WI38 (cell line): ENCODE data around the gene CPEB1.
"Not testable (repeated sequence)": the region's sequence is repeated elsewhere in the genome, so short reads cannot be mapped to it uniquely, and the experiment has no call there.

Source experiments
- H3K4me3 ChIP-seq: 2 replicates; pipeline ENCODE4 v1.5.1; 2011; ENCODE audit warnings: low read depth, mild to moderate bottlenecking, control low read depth, low read length
- CTCF ChIP-seq: IDR thresholded peaks from 2 replicates; pipeline ENCODE4 v1.5.1; 2012; ENCODE audit warnings: low read depth, mild to moderate bottlenecking, control low read depth, low read length

Gene CPEB1

GRCh38 chr15:82533801-82534200 lies 113.4 kb downstream of the CPEB1 start:
- H3K4me3 ChIP-seq: no peak overlapping the region
- TF ChIP-seq CTCF: no peak

GRCh38 chr15:82532991-82533481 lies 114.1 kb downstream of the CPEB1 start:
- no peak for TF ChIP-seq CTCF
- H3K4me3 ChIP-seq: no peak overlapping the region

GRCh38 chr15:82532383-82532990 lies 114.7 kb downstream of the CPEB1 start:
- no peak overlapping the region for H3K4me3 ChIP-seq
- TF ChIP-seq CTCF: no peak

- TF ChIP-seq CTCF: no peak
- H3K4me3 ChIP-seq: no peak overlapping the region
Observed at GRCh38 chr15:82531496-82532382, 115.4 kb downstream of the CPEB1 start.

- peak; percentile 89 for TF ChIP-seq CTCF
- no peak overlapping the region for H3K4me3 ChIP-seq
Observed at GRCh38 chr15:82530606-82531379, 116.4 kb downstream of the CPEB1 start.

- no peak overlapping the region for H3K4me3 ChIP-seq
- TF ChIP-seq CTCF: no peak
Observed at GRCh38 chr15:82530006-82530405, 117.2 kb downstream of the CPEB1 start.

GRCh38 chr15:82513587-82513986 lies 133.6 kb downstream of the CPEB1 start:
- H3K4me3 ChIP-seq: not testable (repeated sequence)

- not testable (repeated sequence) for H3K4me3 ChIP-seq
Observed at GRCh38 chr15:82507693-82508092, 139.5 kb downstream of the CPEB1 start.

- not testable (repeated sequence) for H3K4me3 ChIP-seq
Observed at GRCh38 chr15:82507087-82507486, 140.1 kb downstream of the CPEB1 start.

GRCh38 chr15:82505842-82506241 lies 141.3 kb downstream of the CPEB1 start:
- not testable (repeated sequence) for H3K4me3 ChIP-seq

GRCh38 chr15:82504074-82504473 lies 143.1 kb downstream of the CPEB1 start:
- H3K4me3 ChIP-seq: not testable (repeated sequence)

GRCh38 chr15:82502700-82503339 lies 144.3 kb downstream of the CPEB1 start:
- not testable (repeated sequence) for H3K4me3 ChIP-seq
